D341Med (cell line): ENCODE results near the gene PLXNC1.

Experiments
- DNase-seq: peaks from one replicate; pipeline ENCODE4 v3.0.0; 2012; ENCODE audit warnings: low spot score

Gene PLXNC1

GRCh38 chr12:94133964-94134795 lies 14.2 kb upstream of the PLXNC1 start:
- peak; percentile 60 for DNase-seq

GRCh38 chr12:94135896-94136295 lies 12.5 kb upstream of the PLXNC1 start:
- DNase-seq, result no peak

GRCh38 chr12:94139816-94140215 lies 8.6 kb upstream of the PLXNC1 start:
- no peak for DNase-seq

- DNase-seq, result peak; percentile 55
Measured at GRCh38 chr12:94140556-94140955, 7.8 kb upstream of the PLXNC1 start.

GRCh38 chr12:94141004-94141764 lies 7.2 kb upstream of the PLXNC1 start:
- DNase-seq, result no peak

- DNase-seq, result no peak
Measured at GRCh38 chr12:94141892-94142291, 6.5 kb upstream of the PLXNC1 start.

GRCh38 chr12:94143438-94143837 lies 4.9 kb upstream of the PLXNC1 start:
- no peak for DNase-seq

GRCh38 chr12:94143951-94144350 lies 4.4 kb upstream of the PLXNC1 start:
- no peak for DNase-seq

GRCh38 chr12:94144781-94145180 lies 3.6 kb upstream of the PLXNC1 start:
- DNase-seq, result no peak

GRCh38 chr12:94145191-94145983 lies 3.0 kb upstream of the PLXNC1 start:
- no peak for DNase-seq

- no peak for DNase-seq
Measured at GRCh38 chr12:94146166-94146936, 2.0 kb upstream of the PLXNC1 start.

GRCh38 chr12:94147387-94147990 lies 888 bp upstream of the PLXNC1 start:
- no peak for DNase-seq

- DNase-seq, result peak; percentile 79
Measured at GRCh38 chr12:94148739-94149118, 352 bp downstream of the PLXNC1 start.

GRCh38 chr12:94149119-94149780 lies 873 bp downstream of the PLXNC1 start:
- DNase-seq, result peak; percentile 75

- peak; percentile 61 for DNase-seq
Measured at GRCh38 chr12:94149781-94150239, 1.4 kb downstream of the PLXNC1 start.

- peak; percentile 48 for DNase-seq
Measured at GRCh38 chr12:94150240-94151121, 2.1 kb downstream of the PLXNC1 start.

GRCh38 chr12:94151582-94151981 lies 3.2 kb downstream of the PLXNC1 start:
- DNase-seq, result no peak

- no peak for DNase-seq
Measured at GRCh38 chr12:94152292-94153078, 4.1 kb downstream of the PLXNC1 start.

- no peak for DNase-seq
Measured at GRCh38 chr12:94157181-94157580, 8.8 kb downstream of the PLXNC1 start.
